Lung (tissue), 12 donors: ENCODE data around the gene TRIP6. TPM values are rescaled to one million over a fixed set of nuclear protein-coding genes. Genes with fewer than 3 reads are reported as not detected.

Experiments
- ATAC-seq: fragments of 200-7000 bp; cut with Tn5 transposase; one replicate; pipeline ENCODE4 v1.9.1; 2020; ENCODE audit warnings: moderate number of reproducible peaks; ENCODE audit not compliant: insufficient read depth, low FRiP score
- DNase-seq, 3 donors: peaks; one replicate each; pipeline ENCODE4 v3.0.0-alpha.2; 2013 to 2017
- H3K27ac ChIP-seq, 2 donors: one replicate each; pipeline ENCODE4 v1.5.1; 2013; ENCODE audit warnings: mild to moderate bottlenecking in 2 of 2, moderate library complexity in 2 of 2, control low read depth in 1 of 2, inconsistent platforms in 1 of 2, low read depth in 1 of 2, low read length in 1 of 2
- H3K27me3 ChIP-seq, 3 donors: one replicate each; pipeline ENCODE4 v1.5.1; 2013; ENCODE audit warnings: low read length in 2 of 3; ENCODE audit not compliant: control insufficient read depth in 3 of 3, insufficient read depth in 3 of 3
- H3K36me3 ChIP-seq, 4 donors: one replicate each; pipeline ENCODE4 v1.5.1; 2013; ENCODE audit warnings: low read length in 4 of 4, mild to moderate bottlenecking in 1 of 4, moderate library complexity in 1 of 4; ENCODE audit not compliant: control insufficient read depth in 4 of 4, insufficient read depth in 4 of 4
- H3K4me1 ChIP-seq, 5 donors: one replicate each; pipeline ENCODE4 v1.5.1; 2013; ENCODE audit warnings: low read length in 5 of 5, mild to moderate bottlenecking in 2 of 5, moderate library complexity in 1 of 5; ENCODE audit not compliant: control insufficient read depth in 5 of 5, insufficient read depth in 5 of 5
- H3K4me3 ChIP-seq: one replicate; pipeline ENCODE4 v1.5.1; 2013; ENCODE audit warnings: mild to moderate bottlenecking, control low read depth, moderate library complexity
- H3K9ac ChIP-seq, 2 donors: one replicate each; pipeline ENCODE4 v1.5.1; 2013; ENCODE audit warnings: low read length in 2 of 2, control low read depth in 1 of 2; ENCODE audit not compliant: insufficient read depth in 1 of 2
- H3K9me3 ChIP-seq, 4 donors: one replicate each; pipeline ENCODE4 v1.5.1; 2013; ENCODE audit warnings: low read length in 3 of 4, mild to moderate bottlenecking in 1 of 4, moderate library complexity in 1 of 4; ENCODE audit not compliant: control insufficient read depth in 4 of 4, insufficient read depth in 3 of 4
- WGBS, 2 donors: extraction: QIAGEN DNeasy Blood & Tissue Kit; methylation state at CpG; one replicate each; pipeline ENCODE4 v1.1.7; 2013; 5-methylcytosine and 5-hydroxymethylcytosine counted together
- polyA plus RNA-seq, 2 donors: library from polyadenylated mRNA; stranded (reverse); fragments of 200-250 nt; gene quantifications; one replicate each; pipeline ENCODE4 v1.2.1, GENCODE V29; 2013
- total RNA-seq, 2 donors: library from RNA; depleted of rRNA in 1 of 2; stranded (reverse); fragments of >200 nt in 1 of 2; gene quantifications; one replicate each; pipeline ENCODE4 v1.2.1, GENCODE V29; 2014 to 2021
- TF ChIP-seq, protein P1 (sequence below): IDR thresholded peaks from 2 replicates; pipeline ENCODE4 v1.5.1; 2012; ENCODE audit warnings: mild to moderate bottlenecking; ENCODE audit errors: control extremely low read depth, extremely low read depth
- donor health status: control.
- donor health status: control.
- donor health status: Bipolar disorder and iron deficiency.
- donor health status: healthy.
- donor health status: DM: yes; HTN: yes; CAD: no.

TRIP6 gene
- total and polyA plus RNA-seq, 4 donors, result 41.4 to 81.8 (median 52.3) TPM

DNA sequence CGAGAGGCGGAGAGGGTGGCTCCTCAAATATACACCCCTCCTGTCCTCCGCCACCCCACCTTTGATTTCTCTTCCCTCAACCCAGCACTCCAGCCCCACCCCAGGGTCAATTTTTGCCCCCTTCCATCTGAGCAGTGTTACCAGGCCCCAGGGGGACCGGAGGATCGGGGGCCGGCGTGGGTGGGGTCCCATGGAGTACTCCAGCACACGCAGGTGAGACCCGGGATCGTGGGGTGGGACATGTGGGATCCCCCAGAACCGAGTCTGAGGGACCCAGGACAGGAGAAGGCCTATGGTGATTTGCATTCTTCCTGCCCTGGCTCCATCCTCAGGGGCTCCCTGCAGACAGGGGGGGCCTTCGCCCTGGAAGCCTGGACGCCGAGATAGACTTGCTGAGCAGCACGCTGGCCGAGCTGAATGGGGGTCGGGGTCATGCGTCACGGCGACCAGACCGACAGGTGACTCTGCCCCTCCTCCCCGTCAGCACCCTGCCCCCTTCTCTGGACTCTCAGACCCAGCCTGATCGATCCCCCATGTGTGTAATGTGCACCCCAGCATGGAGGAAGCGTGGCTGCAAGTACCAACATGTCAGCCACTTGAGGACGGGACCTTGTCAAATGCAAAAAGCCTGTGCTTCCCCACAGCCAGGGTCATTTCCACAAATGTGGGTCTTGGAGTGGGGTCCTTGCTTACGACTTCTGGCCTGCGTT is 744 bp downstream of the TRIP6 start:
- peak in 1 of 3 donors; percentile 29 for DNase-seq

GRCh38 chr7:100873599-100874299 is 6.6 kb downstream of the TRIP6 start:
- peak overlapping the region; percentile 92 to 98 for H3K27ac ChIP-seq
- no peaks in the 10 kb centered on the region for H3K9me3 ChIP-seq
- WGBS, 2 donors, result 93 to 96% methylated on average over 10 of the region's 10 CpGs
- H3K36me3 ChIP-seq, result peaks cover 2 to 30% (median 26%) of the 10 kb centered on the region in 4 donors
- peaks cover 6 to 21% (median 12%) of the 10 kb centered on the region in 5 donors for H3K4me1 ChIP-seq
- peak overlapping the region; percentile 81 for H3K4me3 ChIP-seq
- no peak for ATAC-seq
- H3K27me3 ChIP-seq, result no peaks in the 10 kb centered on the region
- no peak overlapping the region for H3K9ac ChIP-seq
- no peak for DNase-seq
- TF ChIP-seq, protein P1, sequence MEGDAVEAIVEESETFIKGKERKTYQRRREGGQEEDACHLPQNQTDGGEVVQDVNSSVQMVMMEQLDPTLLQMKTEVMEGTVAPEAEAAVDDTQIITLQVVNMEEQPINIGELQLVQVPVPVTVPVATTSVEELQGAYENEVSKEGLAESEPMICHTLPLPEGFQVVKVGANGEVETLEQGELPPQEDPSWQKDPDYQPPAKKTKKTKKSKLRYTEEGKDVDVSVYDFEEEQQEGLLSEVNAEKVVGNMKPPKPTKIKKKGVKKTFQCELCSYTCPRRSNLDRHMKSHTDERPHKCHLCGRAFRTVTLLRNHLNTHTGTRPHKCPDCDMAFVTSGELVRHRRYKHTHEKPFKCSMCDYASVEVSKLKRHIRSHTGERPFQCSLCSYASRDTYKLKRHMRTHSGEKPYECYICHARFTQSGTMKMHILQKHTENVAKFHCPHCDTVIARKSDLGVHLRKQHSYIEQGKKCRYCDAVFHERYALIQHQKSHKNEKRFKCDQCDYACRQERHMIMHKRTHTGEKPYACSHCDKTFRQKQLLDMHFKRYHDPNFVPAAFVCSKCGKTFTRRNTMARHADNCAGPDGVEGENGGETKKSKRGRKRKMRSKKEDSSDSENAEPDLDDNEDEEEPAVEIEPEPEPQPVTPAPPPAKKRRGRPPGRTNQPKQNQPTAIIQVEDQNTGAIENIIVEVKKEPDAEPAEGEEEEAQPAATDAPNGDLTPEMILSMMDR, result no peak

More for the DNA sequence above, 744 bp downstream of the TRIP6 start:
- H3K4me3 ChIP-seq, result peak overlapping the region; percentile 25
- H3K9me3 ChIP-seq, result no peaks in the 10 kb centered on the region
- no peaks in the 10 kb centered on the region for H3K27me3 ChIP-seq
- peaks cover 0 to 18% (median 14%) of the 10 kb centered on the region in 4 donors for H3K36me3 ChIP-seq
- H3K4me1 ChIP-seq, result peaks cover 0 to 19% (median 7%) of the 10 kb centered on the region in 5 donors
- no peak for ATAC-seq
- TF ChIP-seq, protein P1, result no peak
- H3K9ac ChIP-seq, result peak overlapping the region; percentile 86 to 90
- 39 to 43% methylated on average over 27 of the region's 27 CpGs for WGBS, 2 donors
- H3K27ac ChIP-seq, result peak overlapping the region; percentile 78 to 81

DNA sequence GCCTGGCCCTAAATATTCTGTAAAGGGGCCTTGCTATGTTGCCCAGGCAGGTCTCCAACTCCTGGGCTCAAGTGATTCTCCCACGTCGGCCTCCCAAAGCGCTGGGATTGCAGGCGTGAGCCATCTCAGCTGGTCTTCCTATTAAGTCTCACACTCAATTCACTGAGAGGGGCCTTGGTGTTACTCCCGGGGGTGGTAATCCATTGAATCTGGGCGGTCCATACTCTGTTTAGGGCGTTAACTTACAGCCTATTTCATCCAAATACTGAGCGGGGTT is 7.1 kb downstream of the TRIP6 start:
- TF ChIP-seq, protein P1, result no peak
- WGBS, 2 donors, result 60 to 74% methylated on average over 8 of the region's 8 CpGs
- no peaks in the 10 kb centered on the region for H3K27me3 ChIP-seq
- H3K27ac ChIP-seq, result peak overlapping the region; percentile 92 to 98
- peaks cover 3 to 20% (median 12%) of the 10 kb centered on the region in 5 donors for H3K4me1 ChIP-seq
- peak overlapping the region; percentile 81 for H3K4me3 ChIP-seq
- ATAC-seq (no peak), DNase-seq (no peak)
- peaks cover 2 to 34% (median 27%) of the 10 kb centered on the region in 4 donors for H3K36me3 ChIP-seq
- no peaks in the 10 kb centered on the region for H3K9me3 ChIP-seq
- peak overlapping the region; percentile 57 to 94 for H3K9ac ChIP-seq
